ENCODE data around the gene FAT2.

- TF ChIP-seq RARB (CRISPR knock-in tag; IDR thresholded peaks at IDR 0.05): no peak
- TF ChIP-seq PPARA (CRISPR knock-in tag; IDR thresholded peaks at IDR 0.05; ENCODE audit: borderline replicate concordance): no peak
- TF ChIP-seq ZFP30 (CRISPR knock-in tag; IDR thresholded peaks at IDR 0.05): no peak
- TF ChIP-seq ISL1 (CRISPR knock-in tag; IDR thresholded peaks at IDR 0.05): no peak
- no peak for TF ChIP-seq PATZ1 (CRISPR knock-in tag; IDR thresholded peaks at IDR 0.05; ENCODE audit: borderline replicate concordance)
- no peak for TF ChIP-seq ZFP3 (CRISPR knock-in tag; IDR thresholded peaks at IDR 0.05)
- TF ChIP-seq GLIS3 (CRISPR knock-in tag; IDR thresholded peaks at IDR 0.05): no peak
- TF ChIP-seq ARNTL (CRISPR knock-in tag; IDR thresholded peaks at IDR 0.05; ENCODE audit: borderline replicate concordance, low read depth): no peak
- TF ChIP-seq TOX (CRISPR knock-in tag; IDR thresholded peaks at IDR 0.05; ENCODE audit: borderline replicate concordance): no peak
- TF ChIP-seq ZNF565 (CRISPR knock-in tag; conservative IDR thresholded peaks at IDR 0.05; ENCODE audit: low read depth): no peak
These were observed 39.1 kb downstream of the FAT2 start for GRCh38 chr5:151551985-151552384.

All from SK-N-SH treated with all-trans-retinoic acid at 6 μM for 48 hours (cell line).